NT2/D1 (cell line): ENCODE results near the gene ODF2L.

Experiments
- SUZ12 ChIP-seq: IDR thresholded peaks from 2 replicates; pipeline ENCODE4 v1.6.1; 2011; ENCODE audit not compliant: insufficient read length, insufficient read depth; ENCODE audit errors: extremely low read depth
- YY1 ChIP-seq: IDR thresholded peaks from 2 replicates; pipeline ENCODE4 v1.6.1; 2011; ENCODE audit not compliant: insufficient read length, insufficient read depth
- ZNF274 ChIP-seq: IDR thresholded peaks from 2 replicates; pipeline ENCODE4 v1.6.1; 2011; ENCODE audit warnings: mild to moderate bottlenecking, low read depth, low read length

DNA sequence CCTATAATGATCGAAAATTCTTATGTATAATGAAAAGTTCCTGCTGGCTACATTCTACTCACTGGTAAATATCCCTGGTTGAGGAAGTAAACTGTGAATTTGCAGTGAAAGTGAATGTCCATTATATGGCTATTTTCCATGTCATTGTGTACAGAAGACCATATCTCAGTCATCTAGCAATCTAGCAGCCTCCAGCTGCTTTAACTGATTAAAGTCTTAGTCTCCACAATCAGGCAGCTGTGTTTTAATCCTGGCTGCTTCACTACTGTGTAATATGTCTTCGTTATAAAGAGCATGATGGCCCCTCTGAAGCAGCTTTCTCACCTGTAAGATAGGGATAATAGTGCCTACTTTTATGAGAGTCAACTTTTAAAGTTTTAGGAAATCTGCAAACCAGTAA lies 39.2 kb upstream of the ODF2L start:
- no peak for TF ChIP-seq YY1
- TF ChIP-seq SUZ12 = no peak
- no peak for TF ChIP-seq ZNF274
